Dermis microvascular lymphatic vessel endothelial cell (primary cell): Measurements from ENCODE around the gene OPRM1. TPM values are rescaled to one million over a fixed set of nuclear protein-coding genes. Genes with fewer than 3 reads are reported as not detected.
A peak's percentile ranks its signal among the peaks of the same experiment; 100 is the strongest.

Experiments used
- DNase-seq, 2 donors: peaks; one replicate each; pipeline versions ENCODE4 v3.0.0 to v3.0.0-alpha.2; 2010; ENCODE audit warnings: low read depth in 2 of 2
- total RNA-seq: library from RNA; depleted of rRNA; stranded (reverse); fragments of >200 nt; gene quantifications from 2 replicates; pipeline ENCODE4 v1.2.1, GENCODE V29; 2014

The OPRM1 gene
- total RNA-seq, 1 donor from 2014 or later = not detected

- DNase-seq = peak; percentile 53 to 59
Observed at GRCh38 chr6:154276810-154277628, 238.0 kb downstream of the OPRM1 start.

- no peak for DNase-seq
Observed at GRCh38 chr6:154277629-154278017, 238.6 kb downstream of the OPRM1 start.

- DNase-seq = no peak
Observed at GRCh38 chr6:154280521-154280920, 241.5 kb downstream of the OPRM1 start.

GRCh38 chr6:154284313-154284853 lies 245.3 kb downstream of the OPRM1 start:
- DNase-seq = no peak

- no peak for DNase-seq
Observed at GRCh38 chr6:154285826-154286225, 246.8 kb downstream of the OPRM1 start.

- DNase-seq = no peak
Observed at GRCh38 chr6:154289818-154290508, 250.9 kb downstream of the OPRM1 start.

- no peak for DNase-seq
Observed at GRCh38 chr6:154292066-154292465, 253.0 kb downstream of the OPRM1 start.

- peak in 1 of 2 donors; percentile 75 for DNase-seq
Observed at GRCh38 chr6:154292855-154293519, 253.9 kb downstream of the OPRM1 start.

- DNase-seq = no peak
Observed at GRCh38 chr6:154295733-154296132, 256.7 kb downstream of the OPRM1 start.
